ENCODE data around the gene HS2ST1. TPM values are rescaled to one million over a fixed set of nuclear protein-coding genes. Genes with fewer than 3 reads are reported as not detected.

The HS2ST1 gene
- total and polyA plus RNA-seq, 8 donors, result 22.5 to 92.2 (median 70.7) TPM

DNA sequence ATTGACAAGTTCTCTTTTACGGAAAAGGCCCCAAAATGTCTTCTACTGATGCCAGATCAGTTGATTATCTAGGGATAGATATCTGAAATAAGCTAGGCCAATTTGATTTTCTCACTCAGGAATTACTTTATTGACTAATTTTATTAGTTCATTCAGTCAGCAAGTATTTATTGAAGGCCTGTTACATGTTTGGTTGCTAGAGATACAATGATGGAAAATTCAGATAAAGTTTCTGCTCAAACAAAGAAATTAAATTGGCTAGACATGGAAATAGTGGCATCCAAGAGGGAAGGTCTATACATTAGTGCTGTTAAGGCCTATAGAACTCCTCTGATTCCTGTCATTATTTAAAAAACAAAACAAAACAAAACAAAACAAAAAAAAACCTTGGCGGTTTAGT is 56.5 kb downstream of the HS2ST1 start:
- Histone ChIP-seq H3K4me3 (no peak overlapping the region), H3K36me3 (no peaks in the 10 kb centered on the region), H3K27me3 (no peaks in the 10 kb centered on the region), H3K9me3 (no peaks in the 10 kb centered on the region), H3K4me1 (no peaks in the 10 kb centered on the region), H3K27ac (no peak overlapping the region)
- TF ChIP-seq, protein P1, sequence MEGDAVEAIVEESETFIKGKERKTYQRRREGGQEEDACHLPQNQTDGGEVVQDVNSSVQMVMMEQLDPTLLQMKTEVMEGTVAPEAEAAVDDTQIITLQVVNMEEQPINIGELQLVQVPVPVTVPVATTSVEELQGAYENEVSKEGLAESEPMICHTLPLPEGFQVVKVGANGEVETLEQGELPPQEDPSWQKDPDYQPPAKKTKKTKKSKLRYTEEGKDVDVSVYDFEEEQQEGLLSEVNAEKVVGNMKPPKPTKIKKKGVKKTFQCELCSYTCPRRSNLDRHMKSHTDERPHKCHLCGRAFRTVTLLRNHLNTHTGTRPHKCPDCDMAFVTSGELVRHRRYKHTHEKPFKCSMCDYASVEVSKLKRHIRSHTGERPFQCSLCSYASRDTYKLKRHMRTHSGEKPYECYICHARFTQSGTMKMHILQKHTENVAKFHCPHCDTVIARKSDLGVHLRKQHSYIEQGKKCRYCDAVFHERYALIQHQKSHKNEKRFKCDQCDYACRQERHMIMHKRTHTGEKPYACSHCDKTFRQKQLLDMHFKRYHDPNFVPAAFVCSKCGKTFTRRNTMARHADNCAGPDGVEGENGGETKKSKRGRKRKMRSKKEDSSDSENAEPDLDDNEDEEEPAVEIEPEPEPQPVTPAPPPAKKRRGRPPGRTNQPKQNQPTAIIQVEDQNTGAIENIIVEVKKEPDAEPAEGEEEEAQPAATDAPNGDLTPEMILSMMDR (IDR thresholded peaks at IDR 0.05), result no peak
- DNase-seq (no peak), ATAC-seq (no peak)
- intact Hi-C loops (cut with DNase I), result no loop called here

DNA sequence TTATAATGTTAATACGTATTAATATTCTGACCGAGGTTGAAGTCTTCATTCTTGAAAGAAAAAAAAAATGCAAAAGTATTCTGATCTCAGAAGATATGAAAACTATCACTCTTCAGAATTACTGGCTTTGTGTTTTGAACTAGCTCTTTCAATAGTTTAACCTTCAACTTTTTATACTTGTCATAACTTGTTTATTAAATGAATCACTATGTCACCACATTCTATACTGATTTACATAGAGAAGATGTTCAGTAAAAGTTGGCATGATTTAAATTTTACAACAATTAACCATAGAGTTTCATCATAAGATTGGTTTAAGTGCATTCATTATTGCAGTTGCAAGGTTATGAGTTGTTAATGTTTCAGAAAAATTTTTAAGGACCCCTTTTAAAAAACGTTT is 57.3 kb downstream of the HS2ST1 start:
- no peak for ATAC-seq
- no peak overlapping the region for H3K27ac ChIP-seq
- H3K9me3 ChIP-seq, result no peaks in the 10 kb centered on the region
- no peaks in the 10 kb centered on the region for H3K4me1 ChIP-seq
- no peak overlapping the region for H3K4me3 ChIP-seq
- no peak for DNase-seq
- H3K27me3 ChIP-seq, result no peaks in the 10 kb centered on the region
- TF ChIP-seq, protein P1 (IDR thresholded peaks at IDR 0.05), result no peak
- H3K36me3 ChIP-seq, result no peaks in the 10 kb centered on the region
- intact Hi-C loops (cut with DNase I), result no loop called here

DNA sequence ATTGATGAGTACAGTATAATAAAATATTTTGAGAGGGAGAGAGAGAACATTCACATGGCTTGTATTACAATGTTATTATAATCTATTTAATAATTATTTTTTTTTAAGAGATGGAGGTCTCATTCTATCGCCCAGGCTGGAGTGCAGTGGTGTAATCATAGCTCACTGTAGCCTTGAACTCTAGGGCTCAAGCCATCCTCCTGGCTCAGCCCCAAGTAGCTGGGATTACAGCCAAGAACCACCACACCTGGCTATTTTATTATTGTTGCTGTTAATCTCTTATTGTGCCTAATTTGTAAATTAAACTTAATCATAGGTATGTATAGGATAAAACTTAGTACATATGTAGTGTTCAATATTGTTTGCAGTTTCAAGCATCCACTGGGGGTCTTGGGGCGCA is 57.8 kb downstream of the HS2ST1 start:
- TF ChIP-seq, protein P1 (IDR thresholded peaks at IDR 0.05), result no peak
- Histone ChIP-seq H3K9me3 (no peaks in the 10 kb centered on the region), H3K36me3 (no peaks in the 10 kb centered on the region), H3K27me3 (no peaks in the 10 kb centered on the region), H3K4me3 (no peak overlapping the region), H3K4me1 (no peaks in the 10 kb centered on the region), H3K27ac (no peak overlapping the region)
- no peak for DNase-seq
- ATAC-seq, result no peak
- intact Hi-C loops (cut with DNase I), result no loop called here

DNA sequence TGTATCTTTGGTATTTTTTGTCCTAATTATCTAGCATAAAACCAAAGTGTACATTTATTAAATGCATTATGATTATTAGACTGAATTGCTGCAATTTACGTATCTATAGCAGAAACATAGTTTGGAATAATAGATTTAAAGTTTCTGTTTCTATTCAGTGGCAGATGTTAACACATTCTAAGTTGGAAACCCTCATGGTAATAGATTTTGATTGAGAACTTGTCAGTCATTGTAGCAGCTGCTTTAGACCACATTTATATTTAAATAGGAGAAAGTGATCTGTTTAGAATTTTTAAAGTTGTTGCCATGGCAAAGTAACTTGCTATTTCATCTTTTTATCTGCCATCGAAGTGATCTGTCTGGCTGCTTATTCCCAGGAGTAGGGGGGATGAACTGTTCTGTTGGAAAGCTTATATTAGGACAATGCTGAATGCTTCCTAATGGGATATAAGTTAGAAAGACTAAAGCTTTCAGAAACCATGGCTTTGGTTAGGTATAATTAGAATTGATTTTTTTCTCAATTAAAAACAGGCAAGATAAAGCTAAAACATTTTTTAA is 61.6 kb downstream of the HS2ST1 start:
- Histone ChIP-seq H3K4me3 (no peak overlapping the region), H3K36me3 (no peaks in the 10 kb centered on the region), H3K27me3 (no peaks in the 10 kb centered on the region), H3K4me1 (no peaks in the 10 kb centered on the region), H3K27ac (no peak overlapping the region), H3K9me3 (no peaks in the 10 kb centered on the region)
- intact Hi-C loops (cut with DNase I), result no loop called here
- DNase-seq (peak in 1 of 4 donors; percentile 16), ATAC-seq (no peak)
- TF ChIP-seq, protein P1 (IDR thresholded peaks at IDR 0.05), result no peak

DNA sequence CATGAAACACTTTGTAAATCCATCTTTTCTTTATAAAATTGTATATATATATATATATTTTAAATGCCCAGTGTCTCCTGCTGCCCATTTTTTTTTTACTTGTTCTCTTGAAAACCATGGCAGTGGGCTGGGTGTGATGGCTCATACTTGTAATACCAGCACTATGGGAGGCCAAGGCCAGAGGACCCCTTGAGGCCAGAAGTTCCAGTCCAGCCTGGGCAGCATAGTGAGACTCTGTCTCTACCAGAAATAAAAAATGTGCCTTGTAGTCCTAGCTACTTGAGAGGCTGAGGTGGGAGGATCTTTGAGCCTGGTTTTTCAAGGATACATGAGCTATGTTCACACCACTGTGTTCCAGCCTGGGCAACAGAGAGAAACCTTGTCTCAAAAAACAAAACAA is 62.2 kb downstream of the HS2ST1 start:
- Histone ChIP-seq H3K4me1 (no peaks in the 10 kb centered on the region), H3K27ac (no peak overlapping the region), H3K9me3 (no peaks in the 10 kb centered on the region), H3K4me3 (no peak overlapping the region), H3K36me3 (no peaks in the 10 kb centered on the region), H3K27me3 (no peaks in the 10 kb centered on the region)
- intact Hi-C loops (cut with DNase I), result no loop called here
- ATAC-seq, result no peak
- TF ChIP-seq, protein P1 (IDR thresholded peaks at IDR 0.05), result no peak
- DNase-seq, result no peak
